Lung (tissue), 12 donors: ENCODE measurements around the gene SLC9A2. TPM values are rescaled to one million over a fixed set of nuclear protein-coding genes. Genes with fewer than 3 reads are reported as not detected.

Experiments
- ATAC-seq: fragments of 200-7000 bp; cut with Tn5 transposase; one replicate; pipeline ENCODE4 v1.9.1; 2020; ENCODE audit warnings: moderate number of reproducible peaks; ENCODE audit not compliant: insufficient read depth, low FRiP score
- DNase-seq, 3 donors: peaks; one replicate each; pipeline ENCODE4 v3.0.0-alpha.2; 2013 to 2017
- H3K27ac ChIP-seq, 2 donors: one replicate each; pipeline ENCODE4 v1.5.1; 2013; ENCODE audit warnings: mild to moderate bottlenecking in 2 of 2, moderate library complexity in 2 of 2, control low read depth in 1 of 2, inconsistent platforms in 1 of 2, low read depth in 1 of 2, low read length in 1 of 2
- H3K27me3 ChIP-seq, 3 donors: one replicate each; pipeline ENCODE4 v1.5.1; 2013; ENCODE audit warnings: low read length in 2 of 3; ENCODE audit not compliant: control insufficient read depth in 3 of 3, insufficient read depth in 3 of 3
- H3K36me3 ChIP-seq, 4 donors: one replicate each; pipeline ENCODE4 v1.5.1; 2013; ENCODE audit warnings: low read length in 4 of 4, mild to moderate bottlenecking in 1 of 4, moderate library complexity in 1 of 4; ENCODE audit not compliant: control insufficient read depth in 4 of 4, insufficient read depth in 4 of 4
- H3K4me1 ChIP-seq, 5 donors: one replicate each; pipeline ENCODE4 v1.5.1; 2013; ENCODE audit warnings: low read length in 5 of 5, mild to moderate bottlenecking in 2 of 5, moderate library complexity in 1 of 5; ENCODE audit not compliant: control insufficient read depth in 5 of 5, insufficient read depth in 5 of 5
- H3K4me3 ChIP-seq: one replicate; pipeline ENCODE4 v1.5.1; 2013; ENCODE audit warnings: mild to moderate bottlenecking, control low read depth, moderate library complexity
- H3K9ac ChIP-seq, 2 donors: one replicate each; pipeline ENCODE4 v1.5.1; 2013; ENCODE audit warnings: low read length in 2 of 2, control low read depth in 1 of 2; ENCODE audit not compliant: insufficient read depth in 1 of 2
- H3K9me3 ChIP-seq, 4 donors: one replicate each; pipeline ENCODE4 v1.5.1; 2013; ENCODE audit warnings: low read length in 3 of 4, mild to moderate bottlenecking in 1 of 4, moderate library complexity in 1 of 4; ENCODE audit not compliant: control insufficient read depth in 4 of 4, insufficient read depth in 3 of 4
- CTCF ChIP-seq: IDR thresholded peaks from 2 replicates; pipeline ENCODE4 v1.5.1; 2012; ENCODE audit warnings: mild to moderate bottlenecking; ENCODE audit errors: control extremely low read depth, extremely low read depth
- WGBS, 2 donors: extraction: QIAGEN DNeasy Blood & Tissue Kit; methylation state at CpG; one replicate each; pipeline ENCODE4 v1.1.7; 2013; 5-methylcytosine and 5-hydroxymethylcytosine counted together
- polyA plus RNA-seq, 2 donors: library from polyadenylated mRNA; stranded (reverse); fragments of 200-250 nt; gene quantifications; one replicate each; pipeline ENCODE4 v1.2.1, GENCODE V29; 2013
- total RNA-seq, 2 donors: library from RNA; depleted of rRNA in 1 of 2; stranded (reverse); fragments of >200 nt in 1 of 2; gene quantifications; one replicate each; pipeline ENCODE4 v1.2.1, GENCODE V29; 2014 to 2021
- donor health status: control.
- donor health status: control.
- donor health status: Bipolar disorder and iron deficiency.
- donor health status: healthy.
- donor health status: DM: yes; HTN: yes; CAD: no.

SLC9A2 gene
- total and polyA plus RNA-seq, 4 donors, result 0.04 to 0.52 (median 0.07) TPM

DNA sequence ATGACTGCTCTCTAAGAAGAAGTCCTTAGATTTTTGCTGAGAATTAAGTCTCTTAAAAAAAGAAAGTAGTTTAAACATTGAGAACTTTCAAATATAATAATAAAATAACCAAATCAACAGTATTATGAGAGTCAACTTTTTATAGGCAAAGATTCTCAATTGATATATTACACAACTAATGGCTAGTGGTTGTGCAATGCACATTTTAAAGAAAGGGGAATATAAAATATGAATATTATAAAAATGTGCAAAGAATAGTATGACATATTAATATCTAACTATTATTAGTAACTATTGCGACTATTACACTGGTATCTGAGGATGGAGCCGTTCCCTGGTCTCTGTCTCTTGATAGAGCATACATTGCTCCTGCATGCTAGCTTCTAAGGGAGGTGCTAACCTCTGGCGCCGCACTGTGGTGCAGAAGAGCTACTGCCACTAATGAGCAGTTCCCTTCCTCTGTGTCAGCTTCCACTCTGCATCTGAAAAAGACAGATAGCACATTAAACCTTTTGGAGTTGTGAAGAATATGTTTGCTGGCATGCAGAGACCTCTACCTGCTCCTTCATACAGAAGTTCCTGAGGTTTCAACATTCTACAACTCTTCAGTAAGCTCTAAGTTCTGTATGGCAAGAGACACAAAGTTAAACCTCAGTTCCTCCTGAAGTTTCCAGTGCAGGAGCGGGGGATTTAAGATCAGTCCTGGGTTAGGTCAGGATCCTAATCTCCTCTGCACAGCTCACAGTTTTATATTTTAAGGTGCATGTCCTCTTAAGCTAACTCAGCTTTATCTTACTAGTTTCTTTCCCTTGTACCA lies 3.5 kb upstream of the SLC9A2 start:
- WGBS, 2 donors, result 19 to 20% methylated on average over 5 of the region's 5 CpGs
- H3K9ac ChIP-seq, result no peak overlapping the region
- H3K27ac ChIP-seq, result no peak overlapping the region
- H3K36me3 ChIP-seq, result no peaks in the 10 kb centered on the region
- H3K27me3 ChIP-seq, result peaks cover 0 to 49% (median 46%) of the 10 kb centered on the region in 3 donors
- H3K9me3 ChIP-seq, result peaks cover 0 to 2% (median 0%) of the 10 kb centered on the region in 4 donors
- DNase-seq (peak; percentile 39 to 62 (median 46)), ATAC-seq (peak; percentile 77)
- peak; percentile 61 for TF ChIP-seq CTCF
- H3K4me1 ChIP-seq, result peaks cover 0 to 11% (median 5%) of the 10 kb centered on the region in 5 donors
- H3K4me3 ChIP-seq, result no peak overlapping the region

GRCh38 chr2:102618452-102619413 lies 620 bp upstream of the SLC9A2 start:
- Histone ChIP-seq H3K9me3 (peaks cover 0 to 2% (median 0%) of the 10 kb centered on the region in 4 donors), H3K36me3 (no peaks in the 10 kb centered on the region), H3K27me3 (peaks cover 0 to 66% (median 64%) of the 10 kb centered on the region in 3 donors), H3K4me1 (peaks cover 0 to 11% (median 5%) of the 10 kb centered on the region in 5 donors), H3K4me3 (peak overlapping the region; percentile 47), H3K27ac (no peak overlapping the region), H3K9ac (no peak overlapping the region)
- WGBS, 2 donors, result 2 to 3% methylated on average over 51 to 59 of the region's 59 CpGs
- TF ChIP-seq CTCF, result no peak
- DNase-seq (peak in 2 of 3 donors; percentile 12 to 25), ATAC-seq (peak; percentile 56)

DNA sequence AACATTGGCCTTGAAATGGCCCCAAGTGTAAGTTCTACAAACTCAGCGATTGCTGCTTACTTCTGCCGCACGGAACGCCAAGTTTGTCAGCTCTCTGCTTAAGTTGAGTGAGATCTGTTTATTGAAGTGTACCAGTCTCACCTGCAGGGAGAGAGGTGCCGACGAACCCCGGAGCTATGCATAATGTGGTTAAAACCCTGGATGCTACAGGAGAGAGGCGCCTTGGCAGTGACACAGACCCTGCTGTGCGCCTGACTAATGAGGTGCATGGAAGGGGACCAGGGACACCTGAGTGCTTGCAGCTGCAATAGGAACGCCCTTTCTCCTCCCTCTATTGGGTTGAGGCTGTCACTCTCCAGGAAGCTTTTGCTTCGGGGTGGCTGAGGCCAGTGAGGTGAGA lies 979 bp downstream of the SLC9A2 start:
- H3K4me1 ChIP-seq, result peaks cover 0 to 11% (median 5%) of the 10 kb centered on the region in 5 donors
- H3K27ac ChIP-seq, result no peak overlapping the region
- 34 to 35% methylated on average over 11 of the region's 11 CpGs for WGBS, 2 donors
- peaks cover 0 to 2% (median 0%) of the 10 kb centered on the region in 4 donors for H3K9me3 ChIP-seq
- peaks cover 0 to 60% (median 59%) of the 10 kb centered on the region in 3 donors for H3K27me3 ChIP-seq
- ATAC-seq (no peak), DNase-seq (peak in 1 of 3 donors; percentile 17)
- H3K9ac ChIP-seq, result no peak overlapping the region
- H3K36me3 ChIP-seq, result no peaks in the 10 kb centered on the region
- TF ChIP-seq CTCF, result no peak
- H3K4me3 ChIP-seq, result no peak overlapping the region
